Measurements from ENCODE around the gene TBC1D8. TPM values are rescaled to one million over a fixed set of nuclear protein-coding genes. Genes with fewer than 3 reads are reported as not detected.

The TBC1D8 gene
- total RNA-seq, 1 experiment from 2014 or later, result 139 TPM

DNA sequence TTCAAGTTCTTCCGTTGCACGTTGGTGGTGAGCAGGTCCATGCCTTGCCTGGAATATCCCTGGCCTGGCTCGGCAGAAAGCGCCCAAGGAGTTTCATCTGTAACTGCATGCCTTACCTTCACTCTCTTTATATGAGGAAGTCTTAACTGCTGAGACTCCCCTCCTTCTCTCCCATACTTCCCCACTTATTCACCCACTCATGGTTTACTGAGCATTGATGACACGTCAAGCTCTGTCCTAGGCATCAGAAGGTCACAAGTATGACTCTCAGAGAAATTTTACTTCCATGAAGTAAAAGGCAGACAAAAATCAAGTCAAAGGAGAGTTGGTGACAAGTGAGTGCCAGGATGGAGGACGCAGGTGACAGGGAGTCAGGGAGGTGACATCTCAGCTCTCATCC is 68.2 kb downstream of the TBC1D8 start:
- no peaks in the 10 kb centered on the region for H3K9me3 ChIP-seq (ENCODE audit: control insufficient read depth, insufficient read depth, low read depth, low read length)
- intact Hi-C loops (cut with micrococcal nuclease; ENCODE audit: unreplicated experiment) (no loop called here), in situ Hi-C loops (cut with HindIII; ENCODE audit: low pct_unique_long_range_greater_than_20kb, low sequenced_read_pairs) (no loop called here)
- TSS peak; percentile 3 for BruUV-seq (replicated peaks)
- H3K4me3 ChIP-seq (ENCODE audit: low read depth in 2 of 2, low read length in 2 of 2), result no peak overlapping the region
- no peak for DNase-seq (ENCODE audit: low read depth, low spot score)
- peaks cover 38% of the 10 kb centered on the region for H3K4me1 ChIP-seq (ENCODE audit: control insufficient read depth, insufficient read depth, low read length)
- H3K27ac ChIP-seq (ENCODE audit: low read length), result peak overlapping the region; percentile 40
- CTCF ChIA-PET, result no interaction called here
- ATAC-seq, result no peak
- peaks cover 5% of the 10 kb centered on the region; the same call in 1 of the 2 replicates for H3K36me3 ChIP-seq (ENCODE audit: control insufficient read depth, insufficient read depth, low read length)
- H3K27me3 ChIP-seq (ENCODE audit: control insufficient read depth, insufficient read depth, low read length), result no peaks in the 10 kb centered on the region
- no peak for TF ChIP-seq POLR2AphosphoS5 (IDR thresholded peaks at IDR 0.05; ENCODE audit: low read depth, low read length)
- TF ChIP-seq, protein P1, sequence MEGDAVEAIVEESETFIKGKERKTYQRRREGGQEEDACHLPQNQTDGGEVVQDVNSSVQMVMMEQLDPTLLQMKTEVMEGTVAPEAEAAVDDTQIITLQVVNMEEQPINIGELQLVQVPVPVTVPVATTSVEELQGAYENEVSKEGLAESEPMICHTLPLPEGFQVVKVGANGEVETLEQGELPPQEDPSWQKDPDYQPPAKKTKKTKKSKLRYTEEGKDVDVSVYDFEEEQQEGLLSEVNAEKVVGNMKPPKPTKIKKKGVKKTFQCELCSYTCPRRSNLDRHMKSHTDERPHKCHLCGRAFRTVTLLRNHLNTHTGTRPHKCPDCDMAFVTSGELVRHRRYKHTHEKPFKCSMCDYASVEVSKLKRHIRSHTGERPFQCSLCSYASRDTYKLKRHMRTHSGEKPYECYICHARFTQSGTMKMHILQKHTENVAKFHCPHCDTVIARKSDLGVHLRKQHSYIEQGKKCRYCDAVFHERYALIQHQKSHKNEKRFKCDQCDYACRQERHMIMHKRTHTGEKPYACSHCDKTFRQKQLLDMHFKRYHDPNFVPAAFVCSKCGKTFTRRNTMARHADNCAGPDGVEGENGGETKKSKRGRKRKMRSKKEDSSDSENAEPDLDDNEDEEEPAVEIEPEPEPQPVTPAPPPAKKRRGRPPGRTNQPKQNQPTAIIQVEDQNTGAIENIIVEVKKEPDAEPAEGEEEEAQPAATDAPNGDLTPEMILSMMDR (IDR thresholded peaks at IDR 0.05), result no peak
- no peak for TF ChIP-seq REST (IDR thresholded peaks at IDR 0.05; ENCODE audit: insufficient read depth in 1 of 2, low read depth in 2 of 2, low read length in 1 of 2)
- TF ChIP-seq SIN3A (IDR thresholded peaks at IDR 0.05; ENCODE audit: borderline replicate concordance, insufficient read depth, low read depth, low read length), result no peak
- POLR2A ChIA-PET, result interaction anchor here (0.6 kb wide), 1 partner anchor 19 kb away, joined by 3 read pairs; no protein-coding TSS in a partner anchor

DNA sequence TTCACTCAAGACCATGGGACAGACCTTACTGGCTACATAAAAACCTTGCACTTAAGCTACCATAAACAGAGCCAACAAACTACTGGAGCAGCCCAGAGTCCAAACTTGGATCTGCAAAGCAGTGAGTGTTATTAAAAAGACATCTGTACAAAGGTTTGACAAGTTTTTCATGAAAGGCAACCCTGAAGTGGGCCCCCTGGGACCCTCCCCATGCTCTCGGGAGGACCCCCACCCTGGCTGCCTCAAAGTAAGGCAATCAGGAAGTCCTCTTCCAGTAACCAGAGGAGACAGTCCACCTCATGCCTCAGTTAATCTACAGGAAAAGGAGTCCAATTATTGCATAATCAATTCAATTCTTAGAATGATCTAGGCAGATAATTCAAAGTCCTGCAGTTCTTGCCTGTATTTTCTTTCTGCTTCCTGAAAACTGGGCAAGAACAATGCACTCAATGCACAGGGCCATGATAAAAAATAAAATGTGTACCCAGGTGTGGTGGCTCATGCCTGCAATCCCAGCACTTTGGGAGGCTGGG is 69.7 kb downstream of the TBC1D8 start:
- ChIA-PET CTCF (no interaction called here), POLR2A (no interaction called here)
- Histone ChIP-seq H3K4me1 (ENCODE audit: control insufficient read depth, insufficient read depth, low read length) (peaks cover 48% of the 10 kb centered on the region), H3K27me3 (ENCODE audit: control insufficient read depth, insufficient read depth, low read length) (no peaks in the 10 kb centered on the region), H3K9me3 (ENCODE audit: control insufficient read depth, insufficient read depth, low read depth, low read length) (no peaks in the 10 kb centered on the region), H3K36me3 (ENCODE audit: control insufficient read depth, insufficient read depth, low read length) (peaks cover 5% of the 10 kb centered on the region; the same call in 1 of the 2 replicates), H3K27ac (ENCODE audit: low read length) (peak overlapping the region; percentile 67), H3K4me3 (ENCODE audit: low read depth in 2 of 2, low read length in 2 of 2) (no peak overlapping the region)
- in situ Hi-C loops (cut with HindIII; ENCODE audit: low pct_unique_long_range_greater_than_20kb, low sequenced_read_pairs) (no loop called here), intact Hi-C loops (cut with micrococcal nuclease; ENCODE audit: unreplicated experiment) (no loop called here)
- ATAC-seq, result no peak
- TF ChIP-seq TCF7L2 (IDR thresholded peaks at IDR 0.05; ENCODE audit: low read depth, low read length), result no peak
- no peak; the same call in 1 of the 2 replicates for TF ChIP-seq POLR2AphosphoS5 (IDR thresholded peaks at IDR 0.05; ENCODE audit: low read depth, low read length)
- no peak for TF ChIP-seq SIN3A (IDR thresholded peaks at IDR 0.05; ENCODE audit: borderline replicate concordance, insufficient read depth, low read depth, low read length)
- TF ChIP-seq, protein P1 (IDR thresholded peaks at IDR 0.05), result no peak
- TF ChIP-seq REST (IDR thresholded peaks at IDR 0.05; ENCODE audit: insufficient read depth in 1 of 2, low read depth in 2 of 2, low read length in 1 of 2), result no peak
- no TSS peak for BruUV-seq (replicated peaks)
- DNase-seq (ENCODE audit: low read depth, low spot score), result no peak

Measured in Panc1 (cell line).